Measurements from ENCODE around the gene TNS3. TPM values are rescaled to one million over a fixed set of nuclear protein-coding genes. Genes with fewer than 3 reads are reported as not detected.

Gene TNS3
- total and polyA plus RNA-seq, 2 donors (not counting 3 experiments of a cell fraction or from before 2014, with no cell fraction given) = 10.4 to 45.1 TPM

GRCh38 chr7:47529405-47529804 lies 52.5 kb downstream of the TNS3 start:
- H3K9ac ChIP-seq (replicated peaks; ENCODE audit: extremely low read depth, insufficient read depth, low read length) = no peak overlapping the region
- H3K9me1 ChIP-seq (replicated peaks; ENCODE audit: control insufficient read depth, extremely low read depth, insufficient read depth, low read length) = no peaks in the 10 kb centered on the region
- H3K4me3 ChIP-seq (replicated peaks in 1 of 3; ENCODE audit: insufficient read depth in 1 of 3, low read depth in 1 of 3, low read length in 3 of 3) = no peak overlapping the region
- no peak overlapping the region for H2AFZ ChIP-seq (ENCODE audit: low read depth, low read length)
- TF ChIP-seq GATA2 (IDR thresholded peaks at IDR 0.05; ENCODE audit: insufficient read depth, insufficient read length, low read depth, low read length) (no peak), POLR2A (IDR thresholded peaks at IDR 0.05; ENCODE audit: low read depth, low read length) (no peak), MYC (IDR thresholded peaks at IDR 0.05; ENCODE audit: low read depth, low read length) (no peak), EZH2 (IDR thresholded peaks at IDR 0.05; ENCODE audit: borderline replicate concordance, low read depth, low read length, severe bottlenecking) (no peak), POLR2AphosphoS5 (IDR thresholded peaks at IDR 0.05; ENCODE audit: insufficient read depth, low read depth, low read length) (no peak), FOS (IDR thresholded peaks at IDR 0.05; ENCODE audit: borderline replicate concordance, insufficient read depth, low read length) (no peak), JUN (IDR thresholded peaks at IDR 0.05; ENCODE audit: borderline replicate concordance, insufficient read depth, insufficient read length, low read depth) (no peak)
- TF ChIP-seq, protein P1, sequence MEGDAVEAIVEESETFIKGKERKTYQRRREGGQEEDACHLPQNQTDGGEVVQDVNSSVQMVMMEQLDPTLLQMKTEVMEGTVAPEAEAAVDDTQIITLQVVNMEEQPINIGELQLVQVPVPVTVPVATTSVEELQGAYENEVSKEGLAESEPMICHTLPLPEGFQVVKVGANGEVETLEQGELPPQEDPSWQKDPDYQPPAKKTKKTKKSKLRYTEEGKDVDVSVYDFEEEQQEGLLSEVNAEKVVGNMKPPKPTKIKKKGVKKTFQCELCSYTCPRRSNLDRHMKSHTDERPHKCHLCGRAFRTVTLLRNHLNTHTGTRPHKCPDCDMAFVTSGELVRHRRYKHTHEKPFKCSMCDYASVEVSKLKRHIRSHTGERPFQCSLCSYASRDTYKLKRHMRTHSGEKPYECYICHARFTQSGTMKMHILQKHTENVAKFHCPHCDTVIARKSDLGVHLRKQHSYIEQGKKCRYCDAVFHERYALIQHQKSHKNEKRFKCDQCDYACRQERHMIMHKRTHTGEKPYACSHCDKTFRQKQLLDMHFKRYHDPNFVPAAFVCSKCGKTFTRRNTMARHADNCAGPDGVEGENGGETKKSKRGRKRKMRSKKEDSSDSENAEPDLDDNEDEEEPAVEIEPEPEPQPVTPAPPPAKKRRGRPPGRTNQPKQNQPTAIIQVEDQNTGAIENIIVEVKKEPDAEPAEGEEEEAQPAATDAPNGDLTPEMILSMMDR (IDR thresholded peaks at IDR 0.05; ENCODE audit: extremely low read depth in 1 of 2, insufficient read depth in 1 of 2, low read depth in 1 of 2, low read length in 2 of 2) = no peak
- TF ChIP-seq, protein P2, sequence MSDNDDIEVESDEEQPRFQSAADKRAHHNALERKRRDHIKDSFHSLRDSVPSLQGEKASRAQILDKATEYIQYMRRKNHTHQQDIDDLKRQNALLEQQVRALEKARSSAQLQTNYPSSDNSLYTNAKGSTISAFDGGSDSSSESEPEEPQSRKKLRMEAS (IDR thresholded peaks at IDR 0.05; ENCODE audit: insufficient read depth, insufficient read length) = no peak
- H3K4me2 ChIP-seq (ENCODE audit: insufficient read depth, low read length) = no peak overlapping the region
- BruUV-seq (replicated peaks) = no TSS peak
- no peak for FAIRE-seq
- CTCF ChIA-PET = no interaction called here
- DNase-seq (ENCODE audit: low read depth, low spot score) = no peak
- intact Hi-C loops (cut with micrococcal nuclease) (no loop called here), dilution Hi-C loops (cut with MboI; ENCODE audit: extremely low pct_ligation_motif_present, low sequenced_read_pairs) (no loop called here)
- no peaks in the 10 kb centered on the region for H3K4me1 ChIP-seq (ENCODE audit: control insufficient read depth, extremely low read depth, insufficient read depth, low read length)
- no peaks in the 10 kb centered on the region for H3K9me3 ChIP-seq (replicated peaks; ENCODE audit: control insufficient read depth, insufficient read depth, low read length)
- no peaks in the 10 kb centered on the region for H3K79me2 ChIP-seq (ENCODE audit: control insufficient read depth, insufficient read depth, low read length)
- H4K20me1 ChIP-seq (replicated peaks; ENCODE audit: control insufficient read depth, extremely low read depth, insufficient read depth, low read length) = no peaks in the 10 kb centered on the region
- POLR2A ChIA-PET = no interaction called here
- no peak overlapping the region for H3K27ac ChIP-seq (ENCODE audit: insufficient read depth, low read depth, low read length)
- H3K27me3 ChIP-seq (ENCODE audit: control insufficient read depth in 2 of 2, insufficient read depth in 2 of 2, low read length in 2 of 2) = no peaks in the 10 kb centered on the region
- no peaks in the 10 kb centered on the region for H3K36me3 ChIP-seq (ENCODE audit: control insufficient read depth in 2 of 2, extremely low read depth in 1 of 2, insufficient read depth in 2 of 2, low read length in 2 of 2)

Measured in endothelial cell of umbilical vein (primary cell).